Measurements from ENCODE around the gene ATAT1. TPM values are rescaled to one million over a fixed set of nuclear protein-coding genes. Genes with fewer than 3 reads are reported as not detected.

The ATAT1 gene
- total and polyA plus RNA-seq, 2 experiments from 2014 or later, result 12.8 to 23.0 TPM

DNA sequence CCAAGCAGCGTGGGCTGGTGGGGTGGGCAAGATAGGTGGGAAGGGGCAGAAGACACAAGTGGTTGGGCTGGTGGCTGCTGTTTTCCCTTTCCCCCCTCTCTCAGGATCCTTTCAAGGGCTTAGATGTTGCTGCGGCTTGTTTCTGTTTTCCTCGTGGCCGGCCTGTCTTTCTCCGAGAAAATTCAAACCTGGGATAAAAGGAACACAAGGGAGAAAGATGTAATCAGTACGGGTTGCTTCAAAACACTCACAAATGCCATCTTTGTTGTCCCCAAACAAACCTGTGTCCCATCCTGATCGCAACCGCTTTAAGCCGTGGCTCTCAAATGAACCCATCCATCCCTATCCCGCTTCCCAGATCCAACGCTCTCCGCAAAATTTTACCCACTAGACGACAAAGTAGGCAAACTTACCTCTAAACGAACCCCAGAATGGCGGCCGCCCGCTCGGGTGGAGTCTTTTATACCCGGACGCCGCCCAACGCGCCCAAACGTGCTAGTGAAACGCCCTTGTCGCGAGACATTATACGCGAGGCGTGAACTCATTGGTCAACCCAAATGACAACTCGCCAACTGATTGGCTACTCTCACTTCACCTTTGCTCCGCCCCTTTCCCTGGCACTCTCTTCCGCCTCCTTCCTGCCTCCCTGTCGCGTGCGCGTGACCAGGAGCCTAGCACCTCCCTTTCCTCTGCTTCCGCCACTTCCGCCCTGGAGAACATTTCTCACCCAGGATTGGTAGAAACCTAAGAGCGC is 9.7 kb upstream of the ATAT1 start, which contains the start of gene PPP1R10:
PPP1R10 (minus strand) TSS at position 433 of the 754 bp plus-strand sequence. CDS start 7,299 bp downstream, outside the sequence.
- H4K20me1 ChIP-seq (replicated peaks; ENCODE audit: insufficient read depth), result peaks cover 5% of the 10 kb centered on the region; the same call in 1 of the 2 replicates
- TF ChIP-seq POLR2AphosphoS5 (IDR thresholded peaks at IDR 0.05; ENCODE audit: low read depth) (peak; percentile 98), ZNF114 (CRISPR knock-in tag; IDR thresholded peaks at IDR 0.05) (no peak), CREB1 (CRISPR knock-in tag; IDR thresholded peaks at IDR 0.05; ENCODE audit: low read depth) (peak; percentile 77)
- TF ChIP-seq, protein P1, sequence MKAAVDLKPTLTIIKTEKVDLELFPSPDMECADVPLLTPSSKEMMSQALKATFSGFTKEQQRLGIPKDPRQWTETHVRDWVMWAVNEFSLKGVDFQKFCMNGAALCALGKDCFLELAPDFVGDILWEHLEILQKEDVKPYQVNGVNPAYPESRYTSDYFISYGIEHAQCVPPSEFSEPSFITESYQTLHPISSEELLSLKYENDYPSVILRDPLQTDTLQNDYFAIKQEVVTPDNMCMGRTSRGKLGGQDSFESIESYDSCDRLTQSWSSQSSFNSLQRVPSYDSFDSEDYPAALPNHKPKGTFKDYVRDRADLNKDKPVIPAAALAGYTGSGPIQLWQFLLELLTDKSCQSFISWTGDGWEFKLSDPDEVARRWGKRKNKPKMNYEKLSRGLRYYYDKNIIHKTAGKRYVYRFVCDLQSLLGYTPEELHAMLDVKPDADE (IDR thresholded peaks at IDR 0.05), result peak; percentile 80
- Mint-ChIP-seq H3K4me1 (peaks cover 27% of the 10 kb centered on the region), H3K27me3 (ENCODE audit: insufficient read depth, low read depth, poor library complexity) (peaks cover 34% of the 10 kb centered on the region), H3K9me3 (peaks cover 18% of the 10 kb centered on the region; the same call in 2 of the 3 replicates), H3K27ac (peak within 1 kb of the TSS; percentile 100), H3K36me3 (ENCODE audit: low read depth) (peaks cover 72% of the 10 kb centered on the region), H3K4me3 (peak within 1 kb of the TSS; percentile 96)
- ATAC-seq (peak; percentile 74), DNase-seq (ENCODE audit: low spot score) (peak; percentile 100)
- peak within 1 kb of the TSS; percentile 68 for H3K4me3 ChIP-seq
- peaks cover 19% of the 10 kb centered on the region for H3K4me1 ChIP-seq (ENCODE audit: insufficient read depth)
- H3K36me3 ChIP-seq (ENCODE audit: insufficient read depth), result peaks cover 28% of the 10 kb centered on the region; the same call in 1 of the 2 replicates
- peaks cover 51% of the 10 kb centered on the region for H3K79me2 ChIP-seq (replicated peaks; ENCODE audit: insufficient read depth)
- no peak within 1 kb of the TSS for H2AFZ ChIP-seq
- peak within 1 kb of the TSS; percentile 98 for H3K27ac ChIP-seq (ENCODE audit: low read depth)
- peak within 1 kb of the TSS; percentile 89 for H3K4me2 ChIP-seq
- H3K9me2 ChIP-seq (ENCODE audit: insufficient read depth), result no peaks in the 10 kb centered on the region
- H3F3A ChIP-seq (replicated peaks; ENCODE audit: low read depth), result peaks cover 7% of the 10 kb centered on the region; the same call in 1 of the 2 replicates
- no peaks in the 10 kb centered on the region for H3K27me3 ChIP-seq (ENCODE audit: insufficient read depth)

DNA sequence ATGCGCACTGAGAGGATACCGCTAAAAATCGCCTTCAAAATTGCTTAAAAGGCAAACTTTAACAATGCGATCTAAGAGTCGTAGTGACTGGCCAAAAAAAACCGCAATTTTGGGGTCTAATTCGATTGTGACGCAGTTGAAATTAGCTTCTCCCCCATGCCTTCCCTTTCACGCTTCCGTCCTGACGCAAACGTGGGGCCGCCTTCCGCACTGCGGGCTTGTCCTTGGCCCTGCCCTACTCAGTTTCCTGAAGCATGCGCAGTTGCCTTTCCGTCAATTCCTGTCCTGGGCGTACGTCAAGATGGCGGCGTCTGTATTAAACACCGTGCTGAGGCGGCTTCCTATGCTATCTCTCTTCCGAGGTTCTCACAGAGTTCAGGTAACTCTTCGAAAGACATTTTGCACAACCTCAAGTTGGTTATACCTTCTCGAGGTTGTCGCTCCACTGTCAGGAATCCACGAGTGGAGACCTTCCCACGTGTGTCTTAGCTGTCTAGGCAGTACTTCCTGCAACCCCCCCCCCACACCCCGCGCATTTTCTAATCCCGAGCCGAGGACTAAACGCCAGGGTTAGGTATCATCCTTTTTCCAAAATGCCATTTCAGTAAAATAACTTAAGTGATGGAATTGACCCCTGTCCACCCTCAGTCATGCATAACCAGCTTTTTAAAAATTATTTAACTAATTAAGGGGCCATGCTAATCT is 9.0 kb upstream of the ATAT1 start, which contains the start of gene MRPS18B:
MRPS18B (plus strand) TSS at position 276 of the 705 bp plus-strand sequence; CDS start at position 302, 26 bp downstream.
- H3K4me1 Mint-ChIP-seq, result peaks cover 25% of the 10 kb centered on the region
- H3K36me3 Mint-ChIP-seq (ENCODE audit: low read depth), result peaks cover 73% of the 10 kb centered on the region
- DNase-seq (ENCODE audit: low spot score) (peak; percentile 98), ATAC-seq (peak; percentile 76)
- peaks cover 5% of the 10 kb centered on the region; the same call in 1 of the 2 replicates for H4K20me1 ChIP-seq (replicated peaks; ENCODE audit: insufficient read depth)
- H3K27ac ChIP-seq (ENCODE audit: low read depth), result peak within 1 kb of the TSS; percentile 98
- H3K27ac Mint-ChIP-seq, result peak within 1 kb of the TSS; percentile 100
- H3K79me2 ChIP-seq (replicated peaks; ENCODE audit: insufficient read depth), result peaks cover 45% of the 10 kb centered on the region
- peaks cover 28% of the 10 kb centered on the region; the same call in 1 of the 2 replicates for H3K36me3 ChIP-seq (ENCODE audit: insufficient read depth)
- no peak within 1 kb of the TSS for H2AFZ ChIP-seq
- peaks cover 34% of the 10 kb centered on the region for H3K27me3 Mint-ChIP-seq (ENCODE audit: insufficient read depth, low read depth, poor library complexity)
- H3K4me2 ChIP-seq, result peak within 1 kb of the TSS; percentile 89
- H3K27me3 ChIP-seq (ENCODE audit: insufficient read depth), result no peaks in the 10 kb centered on the region
- H3K9me3 Mint-ChIP-seq, result peaks cover 18% of the 10 kb centered on the region; the same call in 2 of the 3 replicates
- TF ChIP-seq, protein P1 (IDR thresholded peaks at IDR 0.05), result no peak
- TF ChIP-seq POLR2AphosphoS5 (IDR thresholded peaks at IDR 0.05; ENCODE audit: low read depth), result peak; percentile 77
- peaks cover 17% of the 10 kb centered on the region for H3K4me1 ChIP-seq (ENCODE audit: insufficient read depth)
- H3K9me2 ChIP-seq (ENCODE audit: insufficient read depth), result no peaks in the 10 kb centered on the region
- peaks cover 7% of the 10 kb centered on the region; the same call in 1 of the 2 replicates for H3F3A ChIP-seq (replicated peaks; ENCODE audit: low read depth)
- peak within 1 kb of the TSS; percentile 96 for H3K4me3 Mint-ChIP-seq
- peak within 1 kb of the TSS; percentile 68 for H3K4me3 ChIP-seq
